Measurements from ENCODE around the gene ASF1B. TPM values are rescaled to one million over a fixed set of nuclear protein-coding genes. Genes with fewer than 3 reads are reported as not detected.

Gene ASF1B
- total and polyA plus RNA-seq, 2 experiments from 2014 or later = 33.3 to 36.9 TPM

DNA sequence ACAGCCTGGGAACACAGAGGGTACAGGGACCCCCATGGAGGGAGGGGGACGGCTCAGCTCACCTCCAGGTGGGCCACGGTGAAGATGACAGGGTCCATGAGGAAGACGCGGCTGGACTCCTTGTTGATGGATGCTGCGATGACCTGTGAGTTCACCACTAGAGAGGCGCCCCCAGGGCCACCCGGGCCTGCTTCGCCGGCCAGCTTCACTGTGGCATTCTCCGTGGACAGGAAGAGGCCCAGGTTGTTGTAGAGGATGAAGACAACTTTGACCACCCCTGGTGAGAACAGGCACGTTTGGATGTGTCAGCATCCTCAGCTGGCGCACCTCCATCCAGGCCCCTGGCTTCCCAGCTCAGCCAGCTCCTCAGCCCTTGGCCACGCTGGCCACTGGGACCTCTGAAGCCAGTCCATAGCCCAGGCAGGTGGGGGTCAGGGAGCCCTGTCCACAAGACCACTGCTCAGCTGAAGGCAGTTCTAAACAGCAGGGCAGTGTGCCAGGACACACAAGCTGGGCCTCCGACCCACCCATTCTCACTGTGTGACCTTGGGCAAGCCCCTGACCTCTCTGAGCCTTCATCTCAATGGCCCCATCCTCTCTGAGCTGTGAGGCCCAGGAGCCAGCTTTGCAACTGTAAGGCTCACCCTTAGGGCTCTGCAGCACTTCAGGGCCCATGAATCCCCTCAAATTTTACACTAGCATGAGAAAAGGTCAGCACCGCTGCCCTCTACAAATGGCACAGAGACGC, 22.1 kb upstream of the ASF1B start:
- TF ChIP-seq NANOG (IDR thresholded peaks at IDR 0.05; ENCODE audit: borderline replicate concordance) (no peak), JUNB (IDR thresholded peaks at IDR 0.05; ENCODE audit: unreplicated experiment) (no peak), EZH2phosphoT487 (IDR thresholded peaks at IDR 0.05; ENCODE audit: unreplicated experiment) (no peak), ZNF331 (CRISPR knock-in tag; IDR thresholded peaks at IDR 0.05; ENCODE audit: low read depth) (no peak), POLR2AphosphoS5 (IDR thresholded peaks at IDR 0.05; ENCODE audit: low read depth) (no peak), ZNF114 (CRISPR knock-in tag; IDR thresholded peaks at IDR 0.05) (no peak), STAT1 (IDR thresholded peaks at IDR 0.05; ENCODE audit: unreplicated experiment) (no peak), CREB1 (CRISPR knock-in tag; IDR thresholded peaks at IDR 0.05; ENCODE audit: low read depth) (no peak)
- TF ChIP-seq, protein P1, sequence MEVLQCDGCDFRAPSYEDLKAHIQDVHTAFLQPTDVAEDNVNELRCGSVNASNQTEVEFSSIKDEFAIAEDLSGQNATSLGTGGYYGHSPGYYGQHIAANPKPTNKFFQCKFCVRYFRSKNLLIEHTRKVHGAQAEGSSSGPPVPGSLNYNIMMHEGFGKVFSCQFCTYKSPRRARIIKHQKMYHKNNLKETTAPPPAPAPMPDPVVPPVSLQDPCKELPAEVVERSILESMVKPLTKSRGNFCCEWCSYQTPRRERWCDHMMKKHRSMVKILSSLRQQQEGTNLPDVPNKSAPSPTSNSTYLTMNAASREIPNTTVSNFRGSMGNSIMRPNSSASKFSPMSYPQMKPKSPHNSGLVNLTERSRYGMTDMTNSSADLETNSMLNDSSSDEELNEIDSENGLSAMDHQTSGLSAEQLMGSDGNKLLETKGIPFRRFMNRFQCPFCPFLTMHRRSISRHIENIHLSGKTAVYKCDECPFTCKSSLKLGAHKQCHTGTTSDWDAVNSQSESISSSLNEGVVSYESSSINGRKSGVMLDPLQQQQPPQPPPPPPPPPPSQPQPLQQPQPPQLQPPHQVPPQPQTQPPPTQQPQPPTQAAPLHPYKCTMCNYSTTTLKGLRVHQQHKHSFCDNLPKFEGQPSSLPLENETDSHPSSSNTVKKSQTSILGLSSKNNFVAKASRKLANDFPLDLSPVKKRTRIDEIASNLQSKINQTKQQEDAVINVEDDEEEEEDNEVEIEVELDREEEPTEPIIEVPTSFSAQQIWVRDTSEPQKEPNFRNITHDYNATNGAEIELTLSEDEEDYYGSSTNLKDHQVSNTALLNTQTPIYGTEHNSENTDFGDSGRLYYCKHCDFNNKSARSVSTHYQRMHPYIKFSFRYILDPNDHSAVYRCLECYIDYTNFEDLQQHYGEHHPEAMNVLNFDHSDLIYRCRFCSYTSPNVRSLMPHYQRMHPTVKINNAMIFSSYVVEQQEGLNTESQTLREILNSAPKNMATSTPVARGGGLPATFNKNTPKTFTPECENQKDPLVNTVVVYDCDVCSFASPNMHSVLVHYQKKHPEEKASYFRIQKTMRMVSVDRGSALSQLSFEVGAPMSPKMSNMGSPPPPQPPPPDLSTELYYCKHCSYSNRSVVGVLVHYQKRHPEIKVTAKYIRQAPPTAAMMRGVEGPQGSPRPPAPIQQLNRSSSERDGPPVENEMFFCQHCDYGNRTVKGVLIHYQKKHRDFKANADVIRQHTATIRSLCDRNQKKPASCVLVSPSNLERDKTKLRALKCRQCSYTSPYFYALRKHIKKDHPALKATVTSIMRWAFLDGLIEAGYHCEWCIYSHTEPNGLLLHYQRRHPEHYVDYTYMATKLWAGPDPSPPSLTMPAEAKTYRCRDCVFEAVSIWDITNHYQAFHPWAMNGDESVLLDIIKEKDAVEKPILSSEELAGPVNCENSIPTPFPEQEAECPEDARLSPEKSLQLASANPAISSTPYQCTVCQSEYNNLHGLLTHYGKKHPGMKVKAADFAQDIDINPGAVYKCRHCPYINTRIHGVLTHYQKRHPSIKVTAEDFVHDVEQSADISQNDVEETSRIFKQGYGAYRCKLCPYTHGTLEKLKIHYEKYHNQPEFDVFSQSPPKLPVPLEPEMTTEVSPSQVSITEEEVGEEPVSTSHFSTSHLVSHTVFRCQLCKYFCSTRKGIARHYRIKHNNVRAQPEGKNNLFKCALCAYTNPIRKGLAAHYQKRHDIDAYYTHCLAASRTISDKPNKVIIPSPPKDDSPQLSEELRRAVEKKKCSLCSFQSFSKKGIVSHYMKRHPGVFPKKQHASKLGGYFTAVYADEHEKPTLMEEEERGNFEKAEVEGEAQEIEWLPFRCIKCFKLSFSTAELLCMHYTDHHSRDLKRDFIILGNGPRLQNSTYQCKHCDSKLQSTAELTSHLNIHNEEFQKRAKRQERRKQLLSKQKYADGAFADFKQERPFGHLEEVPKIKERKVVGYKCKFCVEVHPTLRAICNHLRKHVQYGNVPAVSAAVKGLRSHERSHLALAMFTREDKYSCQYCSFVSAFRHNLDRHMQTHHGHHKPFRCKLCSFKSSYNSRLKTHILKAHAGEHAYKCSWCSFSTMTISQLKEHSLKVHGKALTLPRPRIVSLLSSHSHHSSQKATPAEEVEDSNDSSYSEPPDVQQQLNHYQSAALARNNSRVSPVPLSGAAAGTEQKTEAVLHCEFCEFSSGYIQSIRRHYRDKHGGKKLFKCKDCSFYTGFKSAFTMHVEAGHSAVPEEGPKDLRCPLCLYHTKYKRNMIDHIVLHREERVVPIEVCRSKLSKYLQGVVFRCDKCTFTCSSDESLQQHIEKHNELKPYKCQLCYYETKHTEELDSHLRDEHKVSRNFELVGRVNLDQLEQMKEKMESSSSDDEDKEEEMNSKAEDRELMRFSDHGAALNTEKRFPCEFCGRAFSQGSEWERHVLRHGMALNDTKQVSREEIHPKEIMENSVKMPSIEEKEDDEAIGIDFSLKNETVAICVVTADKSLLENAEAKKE (CRISPR knock-in tag; IDR thresholded peaks at IDR 0.05) = no peak
- TF ChIP-seq, protein P2, sequence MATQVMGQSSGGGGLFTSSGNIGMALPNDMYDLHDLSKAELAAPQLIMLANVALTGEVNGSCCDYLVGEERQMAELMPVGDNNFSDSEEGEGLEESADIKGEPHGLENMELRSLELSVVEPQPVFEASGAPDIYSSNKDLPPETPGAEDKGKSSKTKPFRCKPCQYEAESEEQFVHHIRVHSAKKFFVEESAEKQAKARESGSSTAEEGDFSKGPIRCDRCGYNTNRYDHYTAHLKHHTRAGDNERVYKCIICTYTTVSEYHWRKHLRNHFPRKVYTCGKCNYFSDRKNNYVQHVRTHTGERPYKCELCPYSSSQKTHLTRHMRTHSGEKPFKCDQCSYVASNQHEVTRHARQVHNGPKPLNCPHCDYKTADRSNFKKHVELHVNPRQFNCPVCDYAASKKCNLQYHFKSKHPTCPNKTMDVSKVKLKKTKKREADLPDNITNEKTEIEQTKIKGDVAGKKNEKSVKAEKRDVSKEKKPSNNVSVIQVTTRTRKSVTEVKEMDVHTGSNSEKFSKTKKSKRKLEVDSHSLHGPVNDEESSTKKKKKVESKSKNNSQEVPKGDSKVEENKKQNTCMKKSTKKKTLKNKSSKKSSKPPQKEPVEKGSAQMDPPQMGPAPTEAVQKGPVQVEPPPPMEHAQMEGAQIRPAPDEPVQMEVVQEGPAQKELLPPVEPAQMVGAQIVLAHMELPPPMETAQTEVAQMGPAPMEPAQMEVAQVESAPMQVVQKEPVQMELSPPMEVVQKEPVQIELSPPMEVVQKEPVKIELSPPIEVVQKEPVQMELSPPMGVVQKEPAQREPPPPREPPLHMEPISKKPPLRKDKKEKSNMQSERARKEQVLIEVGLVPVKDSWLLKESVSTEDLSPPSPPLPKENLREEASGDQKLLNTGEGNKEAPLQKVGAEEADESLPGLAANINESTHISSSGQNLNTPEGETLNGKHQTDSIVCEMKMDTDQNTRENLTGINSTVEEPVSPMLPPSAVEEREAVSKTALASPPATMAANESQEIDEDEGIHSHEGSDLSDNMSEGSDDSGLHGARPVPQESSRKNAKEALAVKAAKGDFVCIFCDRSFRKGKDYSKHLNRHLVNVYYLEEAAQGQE (IDR thresholded peaks at IDR 0.05; ENCODE audit: unreplicated experiment) = no peak
- TF ChIP-seq, protein P3, sequence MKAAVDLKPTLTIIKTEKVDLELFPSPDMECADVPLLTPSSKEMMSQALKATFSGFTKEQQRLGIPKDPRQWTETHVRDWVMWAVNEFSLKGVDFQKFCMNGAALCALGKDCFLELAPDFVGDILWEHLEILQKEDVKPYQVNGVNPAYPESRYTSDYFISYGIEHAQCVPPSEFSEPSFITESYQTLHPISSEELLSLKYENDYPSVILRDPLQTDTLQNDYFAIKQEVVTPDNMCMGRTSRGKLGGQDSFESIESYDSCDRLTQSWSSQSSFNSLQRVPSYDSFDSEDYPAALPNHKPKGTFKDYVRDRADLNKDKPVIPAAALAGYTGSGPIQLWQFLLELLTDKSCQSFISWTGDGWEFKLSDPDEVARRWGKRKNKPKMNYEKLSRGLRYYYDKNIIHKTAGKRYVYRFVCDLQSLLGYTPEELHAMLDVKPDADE (IDR thresholded peaks at IDR 0.05) = no peak
- TF ChIP-seq, protein P4, sequence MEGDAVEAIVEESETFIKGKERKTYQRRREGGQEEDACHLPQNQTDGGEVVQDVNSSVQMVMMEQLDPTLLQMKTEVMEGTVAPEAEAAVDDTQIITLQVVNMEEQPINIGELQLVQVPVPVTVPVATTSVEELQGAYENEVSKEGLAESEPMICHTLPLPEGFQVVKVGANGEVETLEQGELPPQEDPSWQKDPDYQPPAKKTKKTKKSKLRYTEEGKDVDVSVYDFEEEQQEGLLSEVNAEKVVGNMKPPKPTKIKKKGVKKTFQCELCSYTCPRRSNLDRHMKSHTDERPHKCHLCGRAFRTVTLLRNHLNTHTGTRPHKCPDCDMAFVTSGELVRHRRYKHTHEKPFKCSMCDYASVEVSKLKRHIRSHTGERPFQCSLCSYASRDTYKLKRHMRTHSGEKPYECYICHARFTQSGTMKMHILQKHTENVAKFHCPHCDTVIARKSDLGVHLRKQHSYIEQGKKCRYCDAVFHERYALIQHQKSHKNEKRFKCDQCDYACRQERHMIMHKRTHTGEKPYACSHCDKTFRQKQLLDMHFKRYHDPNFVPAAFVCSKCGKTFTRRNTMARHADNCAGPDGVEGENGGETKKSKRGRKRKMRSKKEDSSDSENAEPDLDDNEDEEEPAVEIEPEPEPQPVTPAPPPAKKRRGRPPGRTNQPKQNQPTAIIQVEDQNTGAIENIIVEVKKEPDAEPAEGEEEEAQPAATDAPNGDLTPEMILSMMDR (conservative IDR thresholded peaks at IDR 0.05; ENCODE audit: low read depth in 2 of 2) = no peak
- Histone ChIP-seq H3K27ac (ENCODE audit: low read depth) (no peak overlapping the region), H3K27me3 (ENCODE audit: insufficient read depth) (no peaks in the 10 kb centered on the region), H3K79me2 (replicated peaks; ENCODE audit: insufficient read depth) (no peaks in the 10 kb centered on the region), H3F3A (replicated peaks; ENCODE audit: low read depth) (no peaks in the 10 kb centered on the region), H3K36me3 (ENCODE audit: insufficient read depth) (peaks cover 8% of the 10 kb centered on the region; the same call in 1 of the 2 replicates), H3K4me3 (no peak overlapping the region), H3K4me1 (ENCODE audit: insufficient read depth) (no peaks in the 10 kb centered on the region), H4K20me1 (replicated peaks; ENCODE audit: insufficient read depth) (no peaks in the 10 kb centered on the region; the same call in 1 of the 2 replicates), H3K4me2 (no peak overlapping the region), H2AFZ (no peak overlapping the region), H3K9me2 (ENCODE audit: insufficient read depth) (no peaks in the 10 kb centered on the region)
- Mint-ChIP-seq H3K9me3 (no peaks in the 10 kb centered on the region), H3K4me1 (no peaks in the 10 kb centered on the region), H3K36me3 (ENCODE audit: low read depth) (peaks cover 58% of the 10 kb centered on the region), H3K27me3 (ENCODE audit: insufficient read depth, low read depth, poor library complexity) (peaks cover 9% of the 10 kb centered on the region), H3K27ac (no peak overlapping the region), H3K4me3 (no peak overlapping the region)
- no peak for DNase-seq (ENCODE audit: low spot score)
- no peak for ATAC-seq

All from GM23338 (cell line).